ENCODE data around the gene NT5C1B.

- TF ChIP-seq, protein P1, sequence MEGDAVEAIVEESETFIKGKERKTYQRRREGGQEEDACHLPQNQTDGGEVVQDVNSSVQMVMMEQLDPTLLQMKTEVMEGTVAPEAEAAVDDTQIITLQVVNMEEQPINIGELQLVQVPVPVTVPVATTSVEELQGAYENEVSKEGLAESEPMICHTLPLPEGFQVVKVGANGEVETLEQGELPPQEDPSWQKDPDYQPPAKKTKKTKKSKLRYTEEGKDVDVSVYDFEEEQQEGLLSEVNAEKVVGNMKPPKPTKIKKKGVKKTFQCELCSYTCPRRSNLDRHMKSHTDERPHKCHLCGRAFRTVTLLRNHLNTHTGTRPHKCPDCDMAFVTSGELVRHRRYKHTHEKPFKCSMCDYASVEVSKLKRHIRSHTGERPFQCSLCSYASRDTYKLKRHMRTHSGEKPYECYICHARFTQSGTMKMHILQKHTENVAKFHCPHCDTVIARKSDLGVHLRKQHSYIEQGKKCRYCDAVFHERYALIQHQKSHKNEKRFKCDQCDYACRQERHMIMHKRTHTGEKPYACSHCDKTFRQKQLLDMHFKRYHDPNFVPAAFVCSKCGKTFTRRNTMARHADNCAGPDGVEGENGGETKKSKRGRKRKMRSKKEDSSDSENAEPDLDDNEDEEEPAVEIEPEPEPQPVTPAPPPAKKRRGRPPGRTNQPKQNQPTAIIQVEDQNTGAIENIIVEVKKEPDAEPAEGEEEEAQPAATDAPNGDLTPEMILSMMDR (IDR thresholded peaks at IDR 0.05) = no peak
- TF ChIP-seq POLR2A (IDR thresholded peaks at IDR 0.05) = no peak
Observed at GRCh38 chr2:18558458-18558857, 30.9 kb downstream of the NT5C1B start.
